Measurements from ENCODE around the gene MAP2K5.

MAP2K5 gene

GRCh38 chr15:67692573-67692972 lies 150.1 kb downstream of the MAP2K5 start:
- TF ChIP-seq CTCF (IDR thresholded peaks at IDR 0.05; ENCODE audit: borderline replicate concordance, insufficient read depth, low read depth, low read length) = no peak
- no peak overlapping the region for H3K4me3 ChIP-seq (ENCODE audit: low read depth, low read length)

- TF ChIP-seq CTCF (IDR thresholded peaks at IDR 0.05; ENCODE audit: borderline replicate concordance, insufficient read depth, low read depth, low read length) = no peak
- H3K4me3 ChIP-seq (ENCODE audit: low read depth, low read length) = no peak overlapping the region
Observed at GRCh38 chr15:67696087-67696486, 153.6 kb downstream of the MAP2K5 start.

- no peak overlapping the region for H3K4me3 ChIP-seq (ENCODE audit: low read depth, low read length)
- TF ChIP-seq CTCF (IDR thresholded peaks at IDR 0.05; ENCODE audit: borderline replicate concordance, insufficient read depth, low read depth, low read length) = no peak
Observed at GRCh38 chr15:67700023-67700422, 157.5 kb downstream of the MAP2K5 start.

GRCh38 chr15:67701669-67702068 lies 159.2 kb downstream of the MAP2K5 start:
- H3K4me3 ChIP-seq (ENCODE audit: low read depth, low read length) = no peak overlapping the region
- no peak for TF ChIP-seq CTCF (IDR thresholded peaks at IDR 0.05; ENCODE audit: borderline replicate concordance, insufficient read depth, low read depth, low read length)

GRCh38 chr15:67707520-67708283 lies 165.2 kb downstream of the MAP2K5 start:
- H3K4me3 ChIP-seq (ENCODE audit: low read depth, low read length) = no peak overlapping the region
- no peak for TF ChIP-seq CTCF (IDR thresholded peaks at IDR 0.05; ENCODE audit: borderline replicate concordance, insufficient read depth, low read depth, low read length)

- H3K4me3 ChIP-seq (ENCODE audit: low read depth, low read length) = no peak overlapping the region
Observed at GRCh38 chr15:67708500-67708899, 166.0 kb downstream of the MAP2K5 start.

More at GRCh38 chr15:67708500-67708899, 166.0 kb downstream of the MAP2K5 start:
- no peak for TF ChIP-seq CTCF (IDR thresholded peaks at IDR 0.05; ENCODE audit: borderline replicate concordance, insufficient read depth, low read depth, low read length)

Measured in GM12875 (cell line).